ENCODE data around the gene OTULIN.

The OTULIN gene

GRCh38 chr5:14720236-14720923 is 55.9 kb downstream of the OTULIN start:
- no peak for DNase-seq (ENCODE audit: low read depth in 2 of 2)

DNA sequence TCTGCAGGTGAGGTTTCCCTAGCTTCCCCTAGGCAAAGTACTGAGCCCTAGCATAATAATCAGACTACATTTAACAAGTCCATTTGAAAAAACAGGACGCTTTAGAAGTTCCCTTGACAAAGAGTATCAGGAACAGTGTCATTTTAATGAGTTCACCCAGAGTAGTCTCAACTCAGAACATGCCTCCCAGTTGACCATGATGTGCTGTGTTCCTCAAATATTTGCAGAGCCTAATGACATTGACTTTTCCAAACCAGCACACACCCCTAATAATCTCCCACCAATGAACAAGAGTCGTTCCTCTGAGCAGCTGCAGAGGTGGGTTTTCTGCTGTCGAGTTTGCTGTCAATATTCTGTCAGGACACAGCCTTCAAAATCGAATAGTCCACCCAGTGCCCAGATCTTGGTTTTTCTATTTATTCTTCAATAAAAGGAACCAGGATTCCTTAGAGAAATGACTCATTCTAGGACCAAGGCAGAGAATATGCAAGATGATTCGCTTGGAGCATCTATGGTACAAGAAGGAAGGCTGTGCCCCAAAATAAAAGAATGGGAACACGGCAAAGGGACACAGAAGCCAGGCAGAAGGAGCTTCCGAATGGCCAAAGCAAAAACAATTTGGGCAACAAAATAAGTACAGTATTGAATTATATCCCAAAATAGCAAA is 57.6 kb downstream of the OTULIN start:
- no peak for DNase-seq (ENCODE audit: low read depth in 2 of 2)

- DNase-seq (ENCODE audit: low read depth in 2 of 2), result no peak
Observed at GRCh38 chr5:14722923-14723322, 58.4 kb downstream of the OTULIN start.

DNA sequence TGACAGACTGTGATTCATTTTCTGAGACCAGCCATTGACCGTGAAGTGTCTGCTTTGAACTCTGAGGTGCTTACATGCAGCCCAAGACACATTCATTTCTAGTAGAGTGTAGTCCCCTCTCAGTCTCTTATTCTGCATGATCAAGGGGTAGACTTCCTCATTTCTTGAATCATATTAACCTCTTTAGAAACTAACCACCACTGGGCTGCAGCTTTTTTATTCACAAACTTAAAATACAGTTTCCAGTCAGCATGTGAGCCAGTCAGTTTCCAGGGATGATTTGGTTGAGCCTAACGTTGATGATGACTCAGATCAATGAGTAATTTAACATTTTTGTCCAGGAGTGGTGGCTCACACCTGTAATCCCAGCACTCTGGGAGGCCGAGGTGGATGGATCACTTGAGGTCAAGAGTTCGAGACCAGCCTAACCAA is 59.2 kb downstream of the OTULIN start:
- DNase-seq (ENCODE audit: low read depth in 2 of 2), result no peak

DNA sequence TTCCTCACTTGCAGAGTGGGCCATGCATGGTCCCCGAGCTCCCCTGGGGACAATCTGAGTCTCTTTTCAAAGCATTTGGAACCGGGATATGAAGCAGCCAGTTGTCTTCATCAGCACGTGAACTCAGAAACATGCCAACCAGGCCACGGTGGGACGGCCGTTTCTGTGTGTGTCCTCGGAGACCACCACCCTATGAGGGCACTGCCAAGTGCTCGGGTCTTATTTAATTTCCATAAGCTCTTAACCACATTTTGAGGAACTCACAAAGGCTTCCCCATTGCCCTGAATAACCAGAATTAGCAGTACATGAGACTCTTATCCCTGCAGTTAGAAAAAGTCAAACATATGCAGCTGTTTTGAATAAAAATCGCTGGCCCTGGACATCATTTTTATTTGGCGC is 60.1 kb downstream of the OTULIN start:
- no peak for DNase-seq (ENCODE audit: low read depth in 2 of 2)

- DNase-seq (ENCODE audit: low read depth in 2 of 2), result no peak
Observed at GRCh38 chr5:14726066-14726838, 61.7 kb downstream of the OTULIN start.

GRCh38 chr5:14727428-14727865 is 62.9 kb downstream of the OTULIN start:
- peak; percentile 30 to 52 for DNase-seq (ENCODE audit: low read depth in 2 of 2)

DNA sequence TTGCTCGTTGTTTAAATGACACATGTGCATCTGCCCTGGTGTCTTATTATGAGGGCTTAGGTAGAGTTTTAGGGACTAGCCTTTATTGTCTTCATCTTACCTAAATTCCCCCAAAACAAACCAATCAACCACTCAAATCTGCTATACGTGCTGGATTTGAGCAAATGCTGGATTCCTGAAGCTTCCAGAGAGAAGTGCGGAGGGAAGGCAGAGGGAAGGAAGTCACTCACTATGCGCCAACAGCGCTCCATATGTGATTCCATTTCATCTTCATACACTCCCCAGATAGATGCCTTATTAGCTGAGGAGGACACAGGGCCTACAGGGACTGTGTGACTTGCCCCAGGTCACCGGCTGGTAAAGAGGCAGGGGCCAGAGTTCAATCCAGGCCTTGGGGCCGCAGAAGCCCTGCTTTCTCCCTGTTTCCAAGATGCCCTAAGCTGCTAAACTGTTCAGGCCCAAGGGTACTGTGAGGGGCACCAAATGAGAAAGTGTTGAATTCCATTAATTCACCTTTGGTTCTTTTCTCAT is 63.5 kb downstream of the OTULIN start:
- no peak for DNase-seq (ENCODE audit: low read depth in 2 of 2)

GRCh38 chr5:14728459-14728938 is 64.0 kb downstream of the OTULIN start:
- DNase-seq (ENCODE audit: low read depth in 2 of 2), result no peak

- DNase-seq (ENCODE audit: low read depth in 2 of 2), result no peak
Observed at GRCh38 chr5:14729448-14730385, 65.2 kb downstream of the OTULIN start.

DNA sequence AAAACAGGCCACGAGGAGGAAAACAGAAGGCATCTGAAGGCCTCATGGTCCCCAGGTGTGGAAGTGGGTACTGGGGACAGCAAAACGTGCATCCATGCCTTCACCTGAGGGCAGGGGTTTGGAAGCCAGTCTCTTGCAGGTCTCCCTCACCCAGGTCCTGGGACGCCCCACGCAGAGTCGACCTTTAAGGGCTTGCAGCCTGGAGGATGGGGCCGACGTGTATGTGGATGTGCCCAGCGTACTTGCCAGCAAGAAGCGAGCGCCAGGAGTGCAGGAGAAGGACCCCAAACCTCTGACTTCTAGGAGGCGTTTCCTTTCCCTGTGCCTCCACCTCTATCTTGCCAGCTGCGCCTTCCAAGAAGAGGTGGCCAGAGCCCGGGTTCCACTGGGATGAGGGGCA is 65.9 kb downstream of the OTULIN start:
- DNase-seq (ENCODE audit: low read depth in 2 of 2), result no peak

DNA sequence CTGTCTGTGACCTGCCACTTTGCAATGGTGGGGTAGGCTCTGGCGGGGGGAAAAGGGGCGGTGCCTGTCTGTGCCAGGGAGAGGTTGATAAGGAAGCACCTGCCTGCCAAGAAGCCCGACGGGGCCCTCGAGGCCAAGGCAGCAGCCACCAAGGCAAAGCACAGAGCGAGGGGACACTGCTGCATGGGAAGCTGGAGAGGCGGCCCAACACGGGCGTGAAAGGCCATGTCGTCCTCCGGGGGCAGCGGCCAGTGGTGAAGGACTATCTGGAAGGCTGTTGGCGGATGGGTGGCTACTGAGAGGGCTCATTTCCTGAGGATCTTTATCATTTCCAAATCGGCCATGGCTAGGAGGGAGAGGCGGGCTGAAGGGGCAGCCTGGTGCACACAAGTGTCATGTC is 66.4 kb downstream of the OTULIN start:
- no peak for DNase-seq (ENCODE audit: low read depth in 2 of 2)

- DNase-seq (ENCODE audit: low read depth in 2 of 2), result no peak
Observed at GRCh38 chr5:14732991-14733390, 68.5 kb downstream of the OTULIN start.

- DNase-seq (ENCODE audit: low read depth in 2 of 2), result no peak
Observed at GRCh38 chr5:14733661-14734060, 69.1 kb downstream of the OTULIN start.

DNA sequence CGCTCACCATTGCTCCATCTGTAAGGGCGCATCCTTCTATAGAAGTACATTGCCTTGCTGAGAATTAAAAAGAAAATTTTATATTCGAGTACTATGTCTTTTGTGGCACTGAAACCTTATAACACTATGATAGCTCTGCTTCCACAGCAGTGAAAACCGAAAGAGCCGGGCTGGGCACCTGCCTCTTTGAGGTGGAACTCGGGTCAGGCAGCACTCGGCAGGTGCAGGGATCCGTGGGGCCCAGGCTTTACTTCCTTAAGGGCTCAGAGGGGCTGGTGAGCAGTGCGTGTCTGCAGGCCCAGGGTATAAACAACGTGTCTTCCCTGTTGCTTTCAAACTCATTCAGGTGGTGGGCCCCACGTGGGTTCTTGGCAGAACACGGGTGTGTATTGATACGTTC is 69.9 kb downstream of the OTULIN start:
- DNase-seq (ENCODE audit: low read depth in 2 of 2), result no peak

DNA sequence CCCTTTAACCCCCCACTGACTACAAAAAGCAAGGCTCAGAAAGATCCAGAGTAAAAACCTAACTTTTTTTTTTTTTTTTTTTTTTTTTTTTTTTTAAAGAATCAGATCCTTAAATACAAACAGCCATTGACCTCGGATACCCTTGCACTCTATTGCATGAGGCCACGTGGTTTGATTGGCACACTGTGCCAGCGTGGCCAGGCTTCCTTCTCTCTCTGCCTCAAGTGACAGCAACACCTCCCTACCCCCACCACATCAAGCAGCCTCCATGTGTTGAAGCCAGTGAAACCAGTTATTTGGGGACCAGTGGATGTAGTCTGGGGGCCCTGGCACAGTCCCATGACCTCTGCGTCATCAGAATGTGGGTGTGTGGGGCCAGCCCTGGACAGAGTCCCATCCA is 71.4 kb downstream of the OTULIN start:
- no peak for DNase-seq (ENCODE audit: low read depth in 2 of 2)

DNA sequence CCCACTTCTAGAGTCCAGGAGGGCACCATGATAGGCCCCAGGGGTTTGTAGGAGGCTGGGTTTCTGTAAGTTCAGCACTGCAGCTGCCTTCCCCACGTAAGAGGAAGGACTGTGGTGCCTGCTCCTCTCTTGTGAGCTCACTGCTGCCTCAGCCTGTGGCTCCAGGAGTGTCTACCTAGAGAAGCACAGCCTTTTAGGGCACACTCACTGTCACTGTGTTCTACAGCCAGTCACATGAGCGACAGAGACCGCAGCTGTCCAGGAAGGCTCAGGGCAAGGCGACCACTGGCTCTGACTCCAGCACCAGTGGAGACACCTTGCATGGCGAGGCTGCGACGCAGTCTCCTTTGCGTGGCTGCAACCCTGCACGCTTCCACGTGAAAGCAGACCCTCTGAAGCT is 72.8 kb downstream of the OTULIN start:
- no peak for DNase-seq (ENCODE audit: low read depth in 2 of 2)

- no peak for DNase-seq (ENCODE audit: low read depth in 2 of 2)
Observed at GRCh38 chr5:14738050-14738449, 73.5 kb downstream of the OTULIN start.

DNA sequence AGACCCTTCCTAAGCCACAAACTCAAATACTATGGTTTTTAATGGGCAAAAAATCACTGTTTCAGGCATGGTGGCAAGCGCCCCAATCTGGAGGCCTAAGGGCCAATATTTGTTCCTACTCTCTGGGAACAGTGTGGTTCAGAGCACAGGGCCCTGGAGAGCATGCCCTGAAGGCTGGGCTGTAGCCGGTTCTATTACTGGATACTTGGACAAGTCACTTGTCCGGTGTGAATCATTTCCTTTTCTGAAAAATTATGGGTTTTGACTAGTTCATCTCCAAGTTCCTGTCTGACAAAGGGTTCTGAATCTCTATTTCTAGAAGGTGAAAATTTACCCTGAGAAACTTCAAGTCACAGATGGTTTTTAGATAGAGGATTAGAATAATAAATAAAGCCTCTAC is 75.0 kb downstream of the OTULIN start:
- no peak for DNase-seq (ENCODE audit: low read depth in 2 of 2)

- no peak for DNase-seq (ENCODE audit: low read depth in 2 of 2)
Observed at GRCh38 chr5:14739981-14740380, 75.5 kb downstream of the OTULIN start.

DNA sequence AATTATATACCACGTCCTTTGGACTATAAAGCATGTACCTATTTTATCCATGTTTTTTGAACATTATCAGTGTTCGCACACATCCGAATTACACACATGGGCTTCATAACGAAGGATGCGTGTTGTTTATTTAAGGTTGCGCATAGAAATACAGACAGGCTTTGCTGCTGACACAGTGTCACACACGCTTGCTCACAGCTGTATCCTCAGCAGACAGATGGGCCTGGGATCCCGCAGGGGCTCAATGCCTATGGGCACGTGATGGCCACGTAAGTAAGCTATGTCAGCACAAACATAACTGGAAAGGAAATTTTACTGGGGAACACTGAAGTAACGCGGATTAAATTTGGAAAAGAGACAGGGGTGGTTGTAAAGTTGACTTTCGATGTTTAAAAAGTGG is 76.6 kb downstream of the OTULIN start:
- DNase-seq (ENCODE audit: low read depth in 2 of 2), result no peak

Measured in stimulated activated CD8-positive, alpha-beta memory T cell treated with anti-CD3 and anti-CD28 coated beads, Interleukin-7, amount 100 ng/mL, for 4 hours (primary cell).